GM06990 (cell line): ENCODE results near the gene MXI1.

Experiments
- DNase-seq: peaks from one replicate; pipeline ENCODE4 v3.0.0-alpha.2; 2011; ENCODE audit not compliant: insufficient read length; ENCODE audit errors: extremely low read depth
- H3K27me3 ChIP-seq: replicated peaks from 2 replicates; pipeline ENCODE4 v1.6.0; 2011; ENCODE audit warnings: low read length; ENCODE audit not compliant: control insufficient read depth, insufficient read depth
- H3K36me3 ChIP-seq: 2 replicates; pipeline ENCODE4 v1.5.1; 2011; ENCODE audit warnings: low read length; ENCODE audit not compliant: control insufficient read depth, insufficient read depth
- H3K4me3 ChIP-seq: replicated peaks from 2 replicates; pipeline ENCODE4 v1.5.1; 2011; ENCODE audit warnings: low read depth, mild to moderate bottlenecking, control low read depth, low read length
- TF ChIP-seq, protein P1 (sequence below): IDR thresholded peaks from 2 replicates; pipeline ENCODE4 v1.5.1; 2011; ENCODE audit warnings: low read length, control low read depth, mild to moderate bottlenecking, inconsistent platforms; ENCODE audit not compliant: insufficient read depth, poor library complexity, severe bottlenecking

MXI1 gene

GRCh38 chr10:110223298-110223925 is 16.0 kb downstream of the MXI1 start:
- H3K4me3 ChIP-seq: no peak overlapping the region
- no peaks in the 10 kb centered on the region for H3K27me3 ChIP-seq
- TF ChIP-seq, protein P1, sequence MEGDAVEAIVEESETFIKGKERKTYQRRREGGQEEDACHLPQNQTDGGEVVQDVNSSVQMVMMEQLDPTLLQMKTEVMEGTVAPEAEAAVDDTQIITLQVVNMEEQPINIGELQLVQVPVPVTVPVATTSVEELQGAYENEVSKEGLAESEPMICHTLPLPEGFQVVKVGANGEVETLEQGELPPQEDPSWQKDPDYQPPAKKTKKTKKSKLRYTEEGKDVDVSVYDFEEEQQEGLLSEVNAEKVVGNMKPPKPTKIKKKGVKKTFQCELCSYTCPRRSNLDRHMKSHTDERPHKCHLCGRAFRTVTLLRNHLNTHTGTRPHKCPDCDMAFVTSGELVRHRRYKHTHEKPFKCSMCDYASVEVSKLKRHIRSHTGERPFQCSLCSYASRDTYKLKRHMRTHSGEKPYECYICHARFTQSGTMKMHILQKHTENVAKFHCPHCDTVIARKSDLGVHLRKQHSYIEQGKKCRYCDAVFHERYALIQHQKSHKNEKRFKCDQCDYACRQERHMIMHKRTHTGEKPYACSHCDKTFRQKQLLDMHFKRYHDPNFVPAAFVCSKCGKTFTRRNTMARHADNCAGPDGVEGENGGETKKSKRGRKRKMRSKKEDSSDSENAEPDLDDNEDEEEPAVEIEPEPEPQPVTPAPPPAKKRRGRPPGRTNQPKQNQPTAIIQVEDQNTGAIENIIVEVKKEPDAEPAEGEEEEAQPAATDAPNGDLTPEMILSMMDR: no peak
- no peaks in the 10 kb centered on the region for H3K36me3 ChIP-seq
- no peak for DNase-seq

DNA sequence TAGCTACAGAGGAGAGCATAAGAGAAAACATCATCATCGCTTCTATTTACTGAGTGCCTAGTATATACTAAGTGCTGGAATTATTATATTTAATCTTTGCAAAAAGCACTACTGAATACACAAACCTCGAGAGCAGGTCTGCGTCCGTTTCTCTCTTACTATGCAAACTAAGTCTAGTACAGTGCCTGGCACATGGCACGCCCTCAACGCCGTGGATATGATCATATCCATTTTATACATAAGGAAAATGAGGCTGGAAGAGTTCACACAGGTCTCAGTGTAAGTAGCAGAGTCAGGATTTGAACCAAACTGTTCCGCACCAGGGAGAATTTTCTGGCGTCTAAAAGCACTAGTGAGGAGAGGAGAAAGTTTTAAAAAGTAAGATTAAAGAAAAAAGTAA is 17.6 kb downstream of the MXI1 start:
- H3K4me3 ChIP-seq: peak overlapping the region; percentile 88
- H3K36me3 ChIP-seq: no peaks in the 10 kb centered on the region
- TF ChIP-seq, protein P1: no peak
- H3K27me3 ChIP-seq: no peaks in the 10 kb centered on the region
- no peak for DNase-seq

DNA sequence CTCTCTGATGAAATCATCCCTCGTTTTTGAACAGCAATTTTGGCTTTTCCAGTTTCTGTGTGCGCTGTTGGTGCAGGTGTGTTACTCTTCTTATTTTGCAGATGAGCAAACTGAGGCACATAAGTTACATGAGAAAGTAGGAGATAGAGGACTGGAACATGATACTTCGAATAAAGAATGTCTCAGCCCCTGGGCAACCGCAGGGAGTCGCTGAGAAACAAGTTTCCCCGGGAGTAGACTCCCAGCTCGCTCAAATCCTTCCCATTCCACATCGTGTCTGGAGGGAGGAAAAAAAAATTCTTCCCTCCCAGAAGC is 18.0 kb downstream of the MXI1 start:
- H3K4me3 ChIP-seq: peak overlapping the region; percentile 88
- DNase-seq: no peak
- no peaks in the 10 kb centered on the region for H3K27me3 ChIP-seq
- TF ChIP-seq, protein P1: no peak
- no peaks in the 10 kb centered on the region for H3K36me3 ChIP-seq

- peak; percentile 91 for DNase-seq
- Histone ChIP-seq H3K27me3 (no peaks in the 10 kb centered on the region), H3K4me3 (peak overlapping the region; percentile 88), H3K36me3 (no peaks in the 10 kb centered on the region)
- TF ChIP-seq, protein P1: peak; percentile 65
These were observed 18.5 kb downstream of the MXI1 start for GRCh38 chr10:110225756-110226542.

- peak; percentile 87 for DNase-seq
- H3K36me3 ChIP-seq: no peaks in the 10 kb centered on the region
These were observed 19.1 kb downstream of the MXI1 start for GRCh38 chr10:110226543-110226925.

More at GRCh38 chr10:110226543-110226925, 19.1 kb downstream of the MXI1 start:
- Histone ChIP-seq H3K4me3 (peak overlapping the region; percentile 88), H3K27me3 (no peaks in the 10 kb centered on the region)
- TF ChIP-seq, protein P1: no peak
